Psoas muscle (tissue), 8 donors: Measurements from ENCODE around the gene TBC1D5. TPM values are rescaled to one million over a fixed set of nuclear protein-coding genes. Genes with fewer than 3 reads are reported as not detected.
"Not testable (repeated sequence)": the region's sequence is repeated elsewhere in the genome, so short reads cannot be mapped to it uniquely, and the experiment has no call there.

Experiments
- ATAC-seq, 4 donors: fragments of 200-7000 bp; cut with Tn5 transposase; one replicate each; pipeline ENCODE4 v1.9.1; 2020; ENCODE audit warnings: moderate library complexity in 3 of 4, mild to moderate bottlenecking in 2 of 4
- DNase-seq, 2 donors: peaks; one replicate each; pipeline ENCODE4 v3.0.0-alpha.2; 2020
- H3K27ac ChIP-seq: fragments of 200-600 bp; one replicate; pipeline ENCODE4 v1.8.0; 2022
- H3K27me3 ChIP-seq, 3 donors: fragments of 200-600 bp in 1 of 3; one replicate each; pipeline versions ENCODE4 v1.6.1 to v1.8.0; 2013 to 2022; ENCODE audit warnings: low read length in 2 of 3, mild to moderate bottlenecking in 2 of 3, moderate library complexity in 1 of 3; ENCODE audit not compliant: insufficient read depth in 3 of 3
- H3K36me3 ChIP-seq, 2 donors: fragments of 200-600 bp in 1 of 2; one replicate each; pipeline versions ENCODE4 v1.6.1 to v1.8.0; 2013 to 2022; ENCODE audit warnings: low read depth in 1 of 2, mild to moderate bottlenecking in 1 of 2, moderate library complexity in 1 of 2; ENCODE audit not compliant: insufficient read depth in 1 of 2
- H3K4me1 ChIP-seq: fragments of 200-600 bp; one replicate; pipeline ENCODE4 v1.8.0; 2022
- H3K4me3 ChIP-seq: fragments of 200-600 bp; one replicate; pipeline ENCODE4 v1.8.0; 2022; ENCODE audit warnings: mild to moderate bottlenecking
- H3K9me3 ChIP-seq: fragments of 200-600 bp; one replicate; pipeline ENCODE4 v1.8.0; 2022
- CTCF ChIP-seq: fragments of 200-600 bp; IDR thresholded peaks from one replicate; pipeline ENCODE4 v1.8.0; 2022; ENCODE audit warnings: antibody characterized with exemption
- WGBS, 3 donors: extraction: QIAGEN DNeasy Blood & Tissue Kit; methylation state at CpG; one replicate each; pipeline versions ENCODE4 v1.1.6 to v1.1.7; 2013; 5-methylcytosine and 5-hydroxymethylcytosine counted together
- intact Hi-C, 2 donors: fragments of 100-400 bp; cut with DNase I; formaldehyde crosslinking; loops; one replicate each; pipeline versions ENCODE4 v1.11.0 to v1.14.2; 2022
- polyA plus RNA-seq, 3 donors: library from polyadenylated mRNA; stranded (reverse); fragments of 200-250 nt; gene quantifications; one replicate each; pipeline ENCODE4 v1.2.3, GENCODE V29; 2013
- total RNA-seq, 4 donors: library from RNA; stranded (reverse); fragmentation: NEBNext Ultra II Directional in 2 of 4; extraction: Animal tissue kit (Norgen Biotek cat#: 25700) in 2 of 4; gene quantifications; one replicate each; pipeline versions ENCODE4 v1.2.1 to v1.2.4, GENCODE V29; 2021 to 2023
- donor health status: healthy with polysubstance abuse.
- donor health status: DM: no; HTN: no; CAD: no; lungs with moderate emphysema.
- donor health status: Bipolar disorder and iron deficiency.
- donor health status: healthy.
- donor health status: DM: yes; HTN: yes; CAD: no.
- donor health status: DM: no; HTN: no; CAD: no.
- donor health status: DM: no; HTN: no; CAD: no.
- donor health status: DM: yes; HTN: yes; CAD: no.

The TBC1D5 gene
- total and polyA plus RNA-seq, 7 donors = 4.3 to 20.4 (median 13.3) TPM

- Histone ChIP-seq H3K27me3 (no peaks in the 10 kb centered on the region), H3K27ac (peak overlapping the region; percentile 95), H3K4me3 (peak overlapping the region; percentile 94), H3K4me1 (peaks cover 21% of the 10 kb centered on the region), H3K36me3 (no peaks in the 10 kb centered on the region), H3K9me3 (no peaks in the 10 kb centered on the region)
- WGBS, 3 donors = 47 to 61% (median 53%) methylated on average over 3 of the region's 3 CpGs
- TF ChIP-seq CTCF = no peak
- intact Hi-C loops = loop anchor here in 1 of 2 donors (5.0 to 10.0 kb wide), 2 partner anchors 98 to 306 kb away; no protein-coding TSS in a partner anchor
- ATAC-seq (no peak), DNase-seq (no peak)
Observed at GRCh38 chr3:17740721-17741141, 1.7 kb downstream of the TBC1D5 start.

GRCh38 chr3:17738921-17739320 is 3.5 kb downstream of the TBC1D5 start:
- no peak for ATAC-seq
- TF ChIP-seq CTCF = no peak
- 76 to 88% (median 86%) methylated on average over 2 of the region's 2 CpGs for WGBS, 3 donors
- H3K4me3 ChIP-seq = no peak overlapping the region
- no peaks in the 10 kb centered on the region for H3K27me3 ChIP-seq
- no peak for DNase-seq
- no peaks in the 10 kb centered on the region for H3K9me3 ChIP-seq
- H3K27ac ChIP-seq = no peak overlapping the region
- H3K36me3 ChIP-seq = no peaks in the 10 kb centered on the region
- intact Hi-C loops = no loop called here
- peaks cover 21% of the 10 kb centered on the region for H3K4me1 ChIP-seq

- intact Hi-C loops = no loop called here
- Histone ChIP-seq H3K27me3 (no peaks in the 10 kb centered on the region), H3K4me3 (no peak overlapping the region), H3K36me3 (no peaks in the 10 kb centered on the region), H3K27ac (no peak overlapping the region), H3K4me1 (peaks cover 16% of the 10 kb centered on the region), H3K9me3 (no peaks in the 10 kb centered on the region)
- DNase-seq = no peak
- no peak for TF ChIP-seq CTCF
- WGBS, 3 donors = 93 to 98% (median 98%) methylated on average over 2 of the region's 2 CpGs
- no peak for ATAC-seq
Observed at GRCh38 chr3:17738219-17738618, 4.2 kb downstream of the TBC1D5 start.

- H3K27ac ChIP-seq = no peak overlapping the region
- H3K4me3 ChIP-seq = no peak overlapping the region
- no peaks in the 10 kb centered on the region for H3K27me3 ChIP-seq
- intact Hi-C loops = no loop called here
- H3K36me3 ChIP-seq = no peaks in the 10 kb centered on the region
- TF ChIP-seq CTCF = no peak
- no peak for DNase-seq
- H3K4me1 ChIP-seq = peaks cover 14% of the 10 kb centered on the region
- H3K9me3 ChIP-seq = no peaks in the 10 kb centered on the region
- ATAC-seq = no peak
Observed at GRCh38 chr3:17737591-17737990, 4.8 kb downstream of the TBC1D5 start.

GRCh38 chr3:17735362-17735761 is 7.1 kb downstream of the TBC1D5 start:
- DNase-seq, H3K36me3 ChIP-seq, H3K27ac ChIP-seq, H3K9me3 ChIP-seq, intact Hi-C loops, H3K4me1 ChIP-seq, ATAC-seq, H3K27me3 ChIP-seq, H3K4me3 ChIP-seq: not testable (repeated sequence)
- WGBS, 3 donors = 96 to 98% (median 97%) methylated on average over 7 of the region's 7 CpGs
